NCI-H460 (cell line): Measurements from ENCODE around the gene POLR1F. TPM values are rescaled to one million over a fixed set of nuclear protein-coding genes. Genes with fewer than 3 reads are reported as not detected.

Experiments
- DNase-seq: peaks from one replicate; pipeline ENCODE4 v3.0.0-alpha.2; 2016; ENCODE audit warnings: low read depth; ENCODE audit errors: extremely low read depth
- small RNA-seq, 2 experiments: library from RNA; depleted of rRNA; stranded (forward); fragments of <200 nt; gene quantifications; one replicate each; pipeline ENCODE3, GENCODE V24; 2014
- total RNA-seq: library from RNA; depleted of rRNA; stranded (reverse); fragments of >200 nt; shearing (Covaris generic); gene quantifications from 2 replicates; pipeline ENCODE4 v1.2.3, GENCODE V29; 2014; rRNA removed

Gene POLR1F
- total RNA-seq, 1 experiment from 2014 or later = 51.9 TPM

- no peak for DNase-seq
Observed at GRCh38 chr7:19677180-19677579, 31.7 kb downstream of the POLR1F start.

DNA sequence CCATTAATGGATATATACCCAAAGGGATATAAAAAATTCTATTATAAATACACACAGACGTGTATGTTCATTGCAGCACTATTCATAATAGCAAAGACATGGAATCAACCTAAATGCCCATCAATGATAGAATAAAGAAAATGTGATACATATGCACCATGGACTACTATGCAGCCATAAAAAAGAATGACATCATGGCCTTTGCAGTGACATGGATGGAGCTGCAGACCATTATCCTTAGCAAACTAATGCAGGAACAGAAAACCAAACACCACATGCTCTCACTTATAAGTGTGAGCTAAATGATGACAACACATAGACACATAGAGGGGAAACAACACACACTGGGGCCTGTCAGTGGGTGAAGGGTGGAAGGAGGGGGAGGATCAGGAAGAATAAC, 33.0 kb downstream of the POLR1F start:
- no peak for DNase-seq

DNA sequence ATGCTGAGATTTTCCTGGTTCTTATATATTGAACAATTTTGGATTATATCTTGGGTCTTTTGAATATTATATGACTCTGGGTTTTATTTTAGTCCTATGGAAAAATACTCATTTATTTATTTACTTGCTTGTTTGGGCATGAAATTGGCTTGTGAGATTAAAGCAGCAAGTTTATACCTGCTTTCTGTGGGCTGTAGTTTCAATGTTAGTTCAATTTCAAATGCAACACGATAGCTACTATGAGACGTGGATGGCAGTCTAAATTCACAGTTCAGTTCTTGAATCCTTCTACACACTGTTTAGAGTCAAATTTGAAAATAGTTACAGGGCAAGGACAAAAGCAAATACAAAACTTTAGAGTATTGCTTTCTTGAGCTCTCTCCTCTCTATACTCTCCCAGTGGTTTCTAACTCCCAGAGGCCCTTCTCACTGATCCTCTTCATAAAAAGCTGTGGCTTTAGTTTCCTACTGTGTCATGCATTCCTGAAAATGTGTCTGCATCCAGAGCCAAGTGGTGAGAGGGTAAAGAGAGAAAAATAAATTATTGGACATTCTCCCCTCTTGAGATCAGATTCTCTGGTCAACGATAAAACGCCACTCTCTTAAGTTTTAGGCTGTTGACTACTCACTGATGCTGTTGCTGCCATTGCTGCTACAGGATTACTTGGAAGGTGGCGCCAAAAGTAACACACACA, 34.4 kb downstream of the POLR1F start:
- no peak for DNase-seq

DNA sequence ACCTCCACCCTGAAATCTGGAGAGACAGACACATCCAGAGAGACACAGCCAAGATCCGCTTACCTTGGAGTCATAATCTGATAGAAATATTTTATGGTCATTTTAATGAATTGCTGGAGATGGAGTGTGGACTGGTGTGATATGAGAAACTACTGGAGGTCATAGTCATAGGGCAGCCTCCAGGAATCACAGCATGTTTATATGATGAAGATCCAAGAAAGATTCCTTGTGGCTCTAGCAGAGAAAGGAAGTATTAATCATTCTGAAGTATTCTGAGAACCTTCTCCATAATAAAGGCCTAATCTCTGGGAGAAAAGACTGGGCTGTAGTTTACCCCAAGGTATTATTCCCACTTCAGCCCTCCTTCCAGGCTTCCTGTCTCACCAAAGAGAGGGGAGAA, 38.0 kb downstream of the POLR1F start:
- no peak for DNase-seq

- peak; percentile 30 for DNase-seq
Observed at GRCh38 chr7:19665399-19666008, 43.3 kb downstream of the POLR1F start.

GRCh38 chr7:19663816-19664462, 44.9 kb downstream of the POLR1F start:
- peak; percentile 12 for DNase-seq

DNA sequence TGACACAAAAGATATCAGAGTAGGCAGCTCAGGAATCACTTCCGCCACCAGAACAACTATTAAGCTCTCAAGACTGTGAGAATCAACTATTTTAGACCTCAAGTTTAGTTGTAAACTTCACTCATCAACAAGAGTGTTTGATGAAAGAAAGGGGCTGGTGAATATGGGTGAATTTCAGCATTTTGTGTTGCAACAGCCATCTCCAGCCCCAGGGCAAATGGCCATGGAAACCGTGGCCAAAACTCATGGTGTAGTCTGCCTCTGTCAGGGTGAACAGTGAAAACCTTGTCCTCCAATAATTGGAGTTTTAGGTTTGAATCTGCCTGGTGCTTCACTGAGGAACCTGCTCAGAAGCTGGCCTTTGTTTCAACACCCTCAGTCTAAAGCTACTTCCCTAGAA, 60.0 kb downstream of the POLR1F start:
- no peak for DNase-seq

Small RNA genes within 50 kb of the gene (small RNA-seq; reads per million reads assigned to genes)
- gene MIR3146 = 0 to 0.12 reads per million in 2 experiments

Other genes starting within 250 kb of the POLR1F start
- gene TMEM196, start 64.6 kb upstream of the POLR1F start, total RNA-seq = not detected in 2 replicates